IMR-90 (cell line): Measurements from ENCODE around the gene ZFYVE28. TPM values are rescaled to one million over a fixed set of nuclear protein-coding genes. Genes with fewer than 3 reads are reported as not detected.

Source experiments
- ATAC-seq: fragments of 200-7000 bp; cut with Tn5 transposase; 2 replicates; pipeline ENCODE4 v1.9.1; 2020; ENCODE audit warnings: low read depth, mild to moderate bottlenecking, moderate library complexity
- BruUV-seq: library from RNA; stranded (reverse); fragments of 400-500 nt; replicated peaks from 2 replicates; lab custom pipeline; 2021; lab: Mats Ljungman, UMichigan
- CTCF ChIA-PET: fragments of 300-600 bp; formaldehyde crosslinking; extraction: SDS; loops from one replicate; lab custom pipeline; 2021; ENCODE audit warnings: antibody characterized with exemption; lab: Yijun Ruan, JAX
- POLR2A ChIA-PET: fragments of 300-600 bp; sonication (Branson Sonifier 250); formaldehyde crosslinking; loops from one replicate; lab custom pipeline; 2022; ENCODE audit warnings: antibody characterized with exemption; ENCODE audit not compliant: unreplicated experiment; lab: Charles Lee
- DNase-seq: peaks from one replicate; pipeline ENCODE4 v3.0.0; 2013
- H2AFZ ChIP-seq: replicated peaks from 2 replicates; pipeline ENCODE3; 2013; ENCODE audit warnings: low read length, mild to moderate bottlenecking; ENCODE audit not compliant: poor library complexity
- H2AK5ac ChIP-seq: 2 replicates; pipeline ENCODE4 v1.6.1; 2013; ENCODE audit warnings: low read depth, low read length, inconsistent platforms
- H2AK9ac ChIP-seq: replicated peaks from 2 replicates; pipeline ENCODE3; 2013; ENCODE audit warnings: mild to moderate bottlenecking, low read depth, low read length, moderate library complexity; ENCODE audit not compliant: poor library complexity
- H2BK120ac ChIP-seq: 2 replicates; pipeline ENCODE4 v1.6.1; 2013; ENCODE audit warnings: low read depth, low read length, inconsistent platforms
- H2BK15ac ChIP-seq: 3 replicates; pipeline ENCODE4 v1.6.1; 2013; ENCODE audit warnings: low read depth, low read length, inconsistent platforms
- H2BK20ac ChIP-seq: 2 replicates; pipeline ENCODE4 v1.6.1; 2013; ENCODE audit warnings: low read depth, mild to moderate bottlenecking, inconsistent platforms, low read length, moderate library complexity
- H2BK5ac ChIP-seq: 2 replicates; pipeline ENCODE4 v1.6.1; 2013; ENCODE audit warnings: mild to moderate bottlenecking, low read depth, low read length, inconsistent platforms; ENCODE audit not compliant: poor library complexity, severe bottlenecking
- H3K14ac ChIP-seq: replicated peaks from 2 replicates; pipeline ENCODE4 v1.6.1; 2013; ENCODE audit warnings: low read depth, low read length, inconsistent platforms
- H3K18ac ChIP-seq: 2 replicates; pipeline ENCODE4 v1.6.1; 2013; ENCODE audit warnings: low read depth, low read length, control low read depth
- H3K23ac ChIP-seq: 2 replicates; pipeline ENCODE4 v1.6.1; 2013; ENCODE audit warnings: low read depth, low read length, inconsistent platforms
- H3K27ac ChIP-seq: 2 replicates; pipeline ENCODE4 v1.5.1; 2013; ENCODE audit warnings: mild to moderate bottlenecking, control low read depth, low read length; ENCODE audit not compliant: insufficient read depth
- H3K27me3 ChIP-seq: 2 replicates; pipeline ENCODE4 v1.6.1; 2013; ENCODE audit warnings: low read length; ENCODE audit not compliant: control insufficient read depth, insufficient read depth
- H3K36me3 ChIP-seq: 2 replicates; pipeline ENCODE4 v1.6.1; 2013; ENCODE audit warnings: low read length, mixed read lengths; ENCODE audit not compliant: control insufficient read depth, insufficient read depth
- H3K4ac ChIP-seq: 2 replicates; pipeline ENCODE4 v1.6.1; 2013; ENCODE audit warnings: low read depth, low read length, inconsistent platforms
- H3K4me1 ChIP-seq: 2 replicates; pipeline ENCODE4 v1.6.1; 2013; ENCODE audit warnings: low read length, mixed read lengths; ENCODE audit not compliant: control insufficient read depth, insufficient read depth
- H3K4me2 ChIP-seq: 2 replicates; pipeline ENCODE4 v1.6.1; 2013; ENCODE audit warnings: low read depth, mild to moderate bottlenecking, control low read depth, low read length, moderate library complexity
- H3K4me3 ChIP-seq: 2 replicates; pipeline ENCODE4 v1.5.1; 2013; ENCODE audit warnings: low read depth, mild to moderate bottlenecking, control low read depth, low read length, moderate library complexity; ENCODE audit not compliant: insufficient read depth
- H3K56ac ChIP-seq: 2 replicates; pipeline ENCODE4 v1.6.1; 2013; ENCODE audit warnings: low read length, inconsistent platforms; ENCODE audit not compliant: insufficient read depth; ENCODE audit errors: extremely low read depth
- H3K79me1 ChIP-seq, 2 experiments: 2 replicates each; pipeline ENCODE4 v1.6.1; 2013; ENCODE audit warnings: low read length in 2 of 2, inconsistent platforms in 1 of 2, low read depth in 1 of 2
- H3K9ac ChIP-seq: 2 replicates; pipeline ENCODE4 v1.6.1; 2013; ENCODE audit warnings: low read depth, low read length, control low read depth
- H3K9me1 ChIP-seq: 2 replicates; pipeline ENCODE4 v1.6.1; 2013; ENCODE audit warnings: low read length, inconsistent platforms; ENCODE audit not compliant: insufficient read depth
- H3K9me3 ChIP-seq: 2 replicates; pipeline ENCODE4 v1.6.1; 2013; ENCODE audit warnings: low read length; ENCODE audit not compliant: control insufficient read depth, insufficient read depth
- H4K20me1 ChIP-seq: 2 replicates; pipeline ENCODE4 v1.6.1; 2013; ENCODE audit warnings: low read length, inconsistent platforms; ENCODE audit not compliant: insufficient read depth
- H4K5ac ChIP-seq: 2 replicates; pipeline ENCODE4 v1.6.1; 2013; ENCODE audit warnings: mild to moderate bottlenecking, low read depth, low read length, control low read depth
- H4K8ac ChIP-seq, 2 experiments: 2 replicates each; pipeline ENCODE4 v1.6.1; 2013; ENCODE audit warnings: low read depth in 2 of 2, low read length in 2 of 2, control low read depth in 1 of 2, inconsistent platforms in 1 of 2
- H4K91ac ChIP-seq: 2 replicates; pipeline ENCODE4 v1.6.1; 2013; ENCODE audit warnings: low read depth, low read length, inconsistent platforms; ENCODE audit not compliant: insufficient read depth
- BHLHE40 ChIP-seq: fragments of 150-350 bp; IDR thresholded peaks from 2 replicates; pipeline ENCODE4 v1.6.1; 2016; ENCODE audit warnings: mild to moderate bottlenecking, low read depth, low read length
- CEBPB ChIP-seq: IDR thresholded peaks from 2 replicates; pipeline ENCODE4 v1.6.1; 2012; ENCODE audit warnings: low read depth, low read length, improper control_type of control experiment
- CHD1 ChIP-seq: IDR thresholded peaks from 2 replicates; pipeline ENCODE4 v1.6.1; 2012; ENCODE audit warnings: low read depth, low read length, improper control_type of control experiment
- ELK1 ChIP-seq: fragments of 150-350 bp; IDR thresholded peaks from 2 replicates; pipeline ENCODE4 v1.6.1; 2016; ENCODE audit warnings: low read depth, mild to moderate bottlenecking, low read length, moderate library complexity, borderline replicate concordance
- FOS ChIP-seq: fragments of 150-350 bp; IDR thresholded peaks from 2 replicates; pipeline ENCODE4 v1.6.1; 2016; ENCODE audit warnings: low read depth, low read length
- MAFK ChIP-seq: IDR thresholded peaks from 2 replicates; pipeline ENCODE4 v1.6.1; 2012; ENCODE audit warnings: low read depth, low read length, improper control_type of control experiment
- MXI1 ChIP-seq: IDR thresholded peaks from 2 replicates; pipeline ENCODE4 v1.6.1; 2012; ENCODE audit warnings: low read depth, mild to moderate bottlenecking, low read length, moderate library complexity, borderline replicate concordance
- NFE2L2 ChIP-seq: fragments of 150-350 bp; IDR thresholded peaks from 2 replicates; pipeline ENCODE4 v1.6.1; 2016; ENCODE audit warnings: low read depth, mild to moderate bottlenecking, low read length
- POLR2A ChIP-seq: IDR thresholded peaks from 2 replicates; pipeline ENCODE4 v1.6.1; 2012; ENCODE audit warnings: mild to moderate bottlenecking, low read depth, low read length
- RAD21 ChIP-seq: IDR thresholded peaks from 2 replicates; pipeline ENCODE4 v1.6.1; 2012; ENCODE audit warnings: low read length, improper control_type of control experiment
- RCOR1 ChIP-seq: IDR thresholded peaks from 2 replicates; pipeline ENCODE4 v1.6.1; 2012; ENCODE audit warnings: mild to moderate bottlenecking, low read length, improper control_type of control experiment; ENCODE audit not compliant: insufficient replicate concordance
- SMC3 ChIP-seq: fragments of 150-350 bp; IDR thresholded peaks from 2 replicates; pipeline ENCODE4 v1.6.1; 2016; ENCODE audit warnings: low read depth, mild to moderate bottlenecking, antibody characterized with exemption, low read length, moderate library complexity
- WGBS, 2 experiments: methylation state at CpG; one replicate each; pipeline versions ENCODE4 v1.1.5 to v1.1.7; 2013; ENCODE audit warnings: missing lambda C conversion rate in 2 of 2; ENCODE audit not compliant: insufficient read length in 1 of 2; ENCODE audit errors: extremely low coverage in 2 of 2; 5-methylcytosine and 5-hydroxymethylcytosine counted together
- dilution Hi-C: fragments of 300-500 bp; cut with HindIII; formaldehyde crosslinking; loops from one replicate; pipeline ENCODE4 v1.14.3; 2018; ENCODE audit warnings: low sequenced_read_pairs; ENCODE audit not compliant: unreplicated experiment
- in situ Hi-C: fragments of 300-500 bp; cut with MboI; formaldehyde crosslinking; loops from 3 replicates; pipeline ENCODE4 v1.14.3; 2019; ENCODE audit warnings: low sequenced_read_pairs, inconsistent platforms, mixed read lengths
- intact Hi-C: fragments of 100-400 bp; cut with micrococcal nuclease; formaldehyde crosslinking; loops from 2 replicates; pipeline ENCODE4 v1.10.0; 2022
- polyA plus RNA-seq, 3 experiments: library from polyadenylated mRNA; depleted of rRNA; stranded (reverse); fragments of >200 nt; gene quantifications; 2 replicates each; pipeline ENCODE4 v1.2.3, GENCODE V29; 2012; ENCODE audit warnings: low replicate concordance in 1 of 3
- total RNA-seq: library from RNA; depleted of rRNA; stranded (reverse); fragments of >200 nt; gene quantifications from 2 replicates; pipeline ENCODE4 v1.2.3, GENCODE V29; 2012
- TF ChIP-seq, protein P1 (sequence below): conservative IDR thresholded peaks from 2 replicates; pipeline ENCODE4 v1.5.1; 2012; ENCODE audit warnings: mild to moderate bottlenecking, low read depth, low read length, improper control_type of control experiment

Gene ZFYVE28
- total and polyA plus RNA-seq, 2 of the 4 experiments (the other 2 are of a cell fraction) = 0.36 to 1.2 TPM

- TF ChIP-seq FOS = no peak
- no peak for TF ChIP-seq SMC3
- no peak for TF ChIP-seq RCOR1
- no peak for TF ChIP-seq MAFK
- TF ChIP-seq POLR2A = no peak
- no peak for TF ChIP-seq CEBPB
- no peak for TF ChIP-seq MXI1
These were observed 19.2 kb downstream of the ZFYVE28 start (continued) for GRCh38 chr4:2399216-2399615.

GRCh38 chr4:2397596-2398379 is 20.7 kb downstream of the ZFYVE28 start:
- WGBS, 2 experiments = 63% methylated on average over 7 of the region's 20 CpGs; no CpG with 5 or more reads in 1 of the 2 experiments
- CTCF ChIA-PET = interaction anchor here (0.6 kb wide), 1 partner anchor 37 kb away, joined by 3 read pairs; no protein-coding TSS in a partner anchor
- no TSS peak for BruUV-seq
- TF ChIP-seq SMC3 (no peak), MAFK (no peak), FOS (no peak), NFE2L2 (no peak), CHD1 (no peak), BHLHE40 (no peak), POLR2A (no peak), RAD21 (no peak), CEBPB (no peak), ELK1 (no peak), MXI1 (no peak)
- TF ChIP-seq, protein P1, sequence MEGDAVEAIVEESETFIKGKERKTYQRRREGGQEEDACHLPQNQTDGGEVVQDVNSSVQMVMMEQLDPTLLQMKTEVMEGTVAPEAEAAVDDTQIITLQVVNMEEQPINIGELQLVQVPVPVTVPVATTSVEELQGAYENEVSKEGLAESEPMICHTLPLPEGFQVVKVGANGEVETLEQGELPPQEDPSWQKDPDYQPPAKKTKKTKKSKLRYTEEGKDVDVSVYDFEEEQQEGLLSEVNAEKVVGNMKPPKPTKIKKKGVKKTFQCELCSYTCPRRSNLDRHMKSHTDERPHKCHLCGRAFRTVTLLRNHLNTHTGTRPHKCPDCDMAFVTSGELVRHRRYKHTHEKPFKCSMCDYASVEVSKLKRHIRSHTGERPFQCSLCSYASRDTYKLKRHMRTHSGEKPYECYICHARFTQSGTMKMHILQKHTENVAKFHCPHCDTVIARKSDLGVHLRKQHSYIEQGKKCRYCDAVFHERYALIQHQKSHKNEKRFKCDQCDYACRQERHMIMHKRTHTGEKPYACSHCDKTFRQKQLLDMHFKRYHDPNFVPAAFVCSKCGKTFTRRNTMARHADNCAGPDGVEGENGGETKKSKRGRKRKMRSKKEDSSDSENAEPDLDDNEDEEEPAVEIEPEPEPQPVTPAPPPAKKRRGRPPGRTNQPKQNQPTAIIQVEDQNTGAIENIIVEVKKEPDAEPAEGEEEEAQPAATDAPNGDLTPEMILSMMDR = no peak

More at GRCh38 chr4:2397596-2398379, 20.7 kb downstream of the ZFYVE28 start:
- DNase-seq (no peak), ATAC-seq (no peak)
- Histone ChIP-seq H3K56ac (no peak overlapping the region), H2AK5ac (no peak overlapping the region), H4K91ac (no peak overlapping the region), H2BK15ac (no peak overlapping the region), H3K27ac (no peak overlapping the region), H3K18ac (no peak overlapping the region), H3K9ac (no peak overlapping the region), H2BK20ac (no peak overlapping the region), H3K9me1 (no peaks in the 10 kb centered on the region), H3K79me1 (no peaks in the 10 kb centered on the region), H3K27me3 (peaks cover 26% of the 10 kb centered on the region), H4K5ac (no peak overlapping the region), H2AFZ (no peak overlapping the region), H4K8ac (no peak overlapping the region), H3K4ac (no peak overlapping the region), H4K20me1 (no peaks in the 10 kb centered on the region; the same call in 1 of the 2 replicates), H2AK9ac (peak overlapping the region; percentile 65), H3K14ac (no peak overlapping the region), H2BK120ac (no peak overlapping the region), H3K4me3 (no peak overlapping the region), H3K4me2 (no peak overlapping the region), H3K4me1 (peaks cover 4% of the 10 kb centered on the region; the same call in 1 of the 2 replicates), H3K9me3 (no peaks in the 10 kb centered on the region), H3K36me3 (no peaks in the 10 kb centered on the region), H2BK5ac (no peak overlapping the region), H3K23ac (no peak overlapping the region)
- POLR2A ChIA-PET = no interaction called here
- intact Hi-C loops (no loop called here), in situ Hi-C loops (no loop called here), dilution Hi-C loops (no loop called here)
